GM23338 (cell line): ENCODE measurements around the gene MRPS22. TPM values are rescaled to one million over a fixed set of nuclear protein-coding genes. Genes with fewer than 3 reads are reported as not detected.

Experiments
- ATAC-seq: fragments of 200-7000 bp; cut with Tn5 transposase; 3 replicates; pipeline ENCODE4 v1.9.1; 2020
- DNase-seq: peaks from one replicate; pipeline ENCODE4 v3.0.0-alpha.2; 2015; ENCODE audit warnings: low spot score
- H2AFZ ChIP-seq: fragments of 200-600 bp; sonication (generic); 2 replicates; pipeline ENCODE4 v1.8.0; 2016; ENCODE audit warnings: antibody characterized with exemption, mild to moderate bottlenecking, moderate library complexity
- H3F3A ChIP-seq: fragments of 200-600 bp; sonication (generic); replicated peaks from 2 replicates; pipeline ENCODE4 v1.8.0; 2017; ENCODE audit warnings: antibody characterized with exemption, mixed run types, low read depth
- H3K27ac ChIP-seq: fragments of 200-600 bp; sonication (generic); 2 replicates; pipeline ENCODE4 v1.6.1; 2016; ENCODE audit warnings: low read depth
- H3K27me3 ChIP-seq: fragments of 200-600 bp; sonication (generic); 2 replicates; pipeline ENCODE4 v1.8.0; 2016; ENCODE audit warnings: mild to moderate bottlenecking, mixed run types, moderate library complexity; ENCODE audit not compliant: insufficient read depth
- H3K36me3 ChIP-seq: fragments of 200-600 bp; sonication (generic); 2 replicates; pipeline ENCODE4 v1.8.0; 2016; ENCODE audit warnings: mild to moderate bottlenecking; ENCODE audit not compliant: insufficient read depth
- H3K4me1 ChIP-seq: fragments of 200-600 bp; sonication (generic); 2 replicates; pipeline ENCODE4 v1.8.0; 2016; ENCODE audit warnings: mild to moderate bottlenecking, moderate library complexity; ENCODE audit not compliant: insufficient read depth
- H3K4me2 ChIP-seq: fragments of 200-600 bp; sonication (generic); 2 replicates; pipeline ENCODE4 v1.7.1; 2017; ENCODE audit warnings: mixed run types
- H3K4me3 ChIP-seq: fragments of 200-600 bp; sonication (generic); 2 replicates; pipeline ENCODE4 v1.6.1; 2016; ENCODE audit warnings: mixed run types
- H3K79me2 ChIP-seq: fragments of 200-600 bp; sonication (generic); replicated peaks from 2 replicates; pipeline ENCODE4 v1.8.0; 2017; ENCODE audit warnings: mild to moderate bottlenecking; ENCODE audit not compliant: insufficient read depth
- H3K9me2 ChIP-seq: fragments of 200-600 bp; sonication (generic); 2 replicates; pipeline ENCODE4 v1.8.0; 2017; ENCODE audit not compliant: insufficient read depth
- H4K20me1 ChIP-seq: fragments of 200-600 bp; sonication (generic); replicated peaks from 2 replicates; pipeline ENCODE4 v1.8.0; 2017; ENCODE audit warnings: mild to moderate bottlenecking; ENCODE audit not compliant: insufficient read depth
- H3K27ac Mint-ChIP-seq: 2 replicates; pipeline ENCODE4 v1.8.0; 2020; ENCODE audit warnings: inconsistent platforms, mild to moderate bottlenecking, moderate library complexity, mixed read lengths
- H3K27me3 Mint-ChIP-seq: 3 replicates; pipeline ENCODE4 v1.8.0; 2022; ENCODE audit warnings: low read depth, mild to moderate bottlenecking, moderate library complexity, mixed read lengths, inconsistent platforms; ENCODE audit not compliant: insufficient read depth, poor library complexity
- H3K36me3 Mint-ChIP-seq: 3 replicates; pipeline ENCODE4 v1.8.0; 2021; ENCODE audit warnings: low read depth, mild to moderate bottlenecking, inconsistent platforms, moderate library complexity, mixed read lengths
- H3K4me1 Mint-ChIP-seq: 3 replicates; pipeline ENCODE4 v1.8.0; 2020; ENCODE audit warnings: mild to moderate bottlenecking, inconsistent platforms, mixed read lengths
- H3K4me3 Mint-ChIP-seq: 3 replicates; pipeline ENCODE4 v1.8.0; 2021; ENCODE audit warnings: moderate library complexity, mild to moderate bottlenecking, inconsistent platforms, mixed read lengths
- H3K9me3 Mint-ChIP-seq: 3 replicates; pipeline ENCODE4 v1.8.0; 2020; ENCODE audit warnings: moderate library complexity, mild to moderate bottlenecking, inconsistent platforms, mixed read lengths
- CREB1 ChIP-seq: fragments of 250-450 bp; sonication (Bioruptor Pico); IDR thresholded peaks from 2 replicates; pipeline ENCODE4 v1.5.0; 2020; ENCODE audit warnings: low read depth, mild to moderate bottlenecking, moderate library complexity
- EZH2 ChIP-seq: fragments of 200-600 bp; sonication (generic); IDR thresholded peaks from one replicate; pipeline ENCODE4 v1.8.0; 2017; ENCODE audit warnings: antibody characterized with exemption, mild to moderate bottlenecking, low read depth; ENCODE audit not compliant: unreplicated experiment
- NANOG ChIP-seq: IDR thresholded peaks from 2 replicates; pipeline ENCODE4 v1.6.1; 2016; ENCODE audit warnings: antibody characterized with exemption, borderline replicate concordance
- POLR2AphosphoS5 ChIP-seq: IDR thresholded peaks from 2 replicates; pipeline ENCODE4 v1.6.1; 2016; ENCODE audit warnings: antibody characterized with exemption, low read depth
- STAT1 ChIP-seq: IDR thresholded peaks from one replicate; pipeline ENCODE4 v1.6.1; 2016; ENCODE audit warnings: antibody characterized with exemption; ENCODE audit not compliant: unreplicated experiment
- ZNF114 ChIP-seq: fragments of 250-450 bp; sonication (Bioruptor Pico); IDR thresholded peaks from 2 replicates; pipeline ENCODE4 v1.5.0; 2020; ENCODE audit warnings: mild to moderate bottlenecking, moderate library complexity
- ZNF331 ChIP-seq: fragments of 250-450 bp; sonication (Bioruptor Pico); IDR thresholded peaks from 2 replicates; pipeline ENCODE4 v1.5.0; 2020; ENCODE audit warnings: low read depth, mild to moderate bottlenecking, moderate library complexity
- polyA plus RNA-seq: library from polyadenylated mRNA; unstranded; fragments of >200 nt; fragmentation: Nextera tagmentation; extraction: Ambion mirVana; gene quantifications from 2 replicates; pipeline ENCODE4 v1.2.1, GENCODE V29; 2016
- total RNA-seq: library from RNA; depleted of rRNA; stranded (reverse); fragments of >200 nt; shearing (Covaris generic); gene quantifications from 2 replicates; pipeline ENCODE4 v1.2.3, GENCODE V29; 2014
- TF ChIP-seq, protein P1 (sequence below), 2 experiments: fragments of 200-600 bp in 1 of 2; sonication (generic) in 1 of 2; conservative IDR thresholded peaks; 2 replicates each; pipeline versions ENCODE4 v1.5.1 to v1.6.1; 2016 to 2017; ENCODE audit warnings: antibody characterized with exemption in 2 of 2, low read depth in 2 of 2, mild to moderate bottlenecking in 2 of 2, moderate library complexity in 1 of 2
- TF ChIP-seq, protein P2 (sequence below): fragments of 250-450 bp; sonication (Bioruptor Pico); IDR thresholded peaks from 2 replicates; pipeline ENCODE4 v1.5.0; 2020; ENCODE audit warnings: mild to moderate bottlenecking, moderate library complexity
- TF ChIP-seq, protein P3 (sequence below): IDR thresholded peaks from 2 replicates; pipeline ENCODE4 v1.6.1; 2016; ENCODE audit warnings: antibody characterized with exemption

Gene MRPS22
- total and polyA plus RNA-seq, 2 experiments from 2014 or later = 58.4 to 65.6 TPM

GRCh38 chr3:139378587-139379241 lies 34.9 kb downstream of the MRPS22 start:
- no peak for ATAC-seq
- Mint-ChIP-seq H3K27ac (no peak overlapping the region), H3K27me3 (no peaks in the 10 kb centered on the region), H3K36me3 (peaks cover 49% of the 10 kb centered on the region), H3K4me3 (no peak overlapping the region), H3K9me3 (no peaks in the 10 kb centered on the region), H3K4me1 (no peaks in the 10 kb centered on the region)
- H3K79me2 ChIP-seq = peaks cover 36% of the 10 kb centered on the region
- H3K4me2 ChIP-seq = no peak overlapping the region
- H3K27me3 ChIP-seq = no peaks in the 10 kb centered on the region
- no peaks in the 10 kb centered on the region for H3K4me1 ChIP-seq
- no peaks in the 10 kb centered on the region for H3K9me2 ChIP-seq
- no peak overlapping the region for H2AFZ ChIP-seq
- TF ChIP-seq, protein P1, sequence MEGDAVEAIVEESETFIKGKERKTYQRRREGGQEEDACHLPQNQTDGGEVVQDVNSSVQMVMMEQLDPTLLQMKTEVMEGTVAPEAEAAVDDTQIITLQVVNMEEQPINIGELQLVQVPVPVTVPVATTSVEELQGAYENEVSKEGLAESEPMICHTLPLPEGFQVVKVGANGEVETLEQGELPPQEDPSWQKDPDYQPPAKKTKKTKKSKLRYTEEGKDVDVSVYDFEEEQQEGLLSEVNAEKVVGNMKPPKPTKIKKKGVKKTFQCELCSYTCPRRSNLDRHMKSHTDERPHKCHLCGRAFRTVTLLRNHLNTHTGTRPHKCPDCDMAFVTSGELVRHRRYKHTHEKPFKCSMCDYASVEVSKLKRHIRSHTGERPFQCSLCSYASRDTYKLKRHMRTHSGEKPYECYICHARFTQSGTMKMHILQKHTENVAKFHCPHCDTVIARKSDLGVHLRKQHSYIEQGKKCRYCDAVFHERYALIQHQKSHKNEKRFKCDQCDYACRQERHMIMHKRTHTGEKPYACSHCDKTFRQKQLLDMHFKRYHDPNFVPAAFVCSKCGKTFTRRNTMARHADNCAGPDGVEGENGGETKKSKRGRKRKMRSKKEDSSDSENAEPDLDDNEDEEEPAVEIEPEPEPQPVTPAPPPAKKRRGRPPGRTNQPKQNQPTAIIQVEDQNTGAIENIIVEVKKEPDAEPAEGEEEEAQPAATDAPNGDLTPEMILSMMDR (conservative IDR thresholded peaks at IDR 0.05; ENCODE audit: low read depth in 2 of 2) = no peak
- TF ChIP-seq POLR2AphosphoS5 = no peak
- TF ChIP-seq STAT1 = no peak
- no peak for TF ChIP-seq ZNF331 (CRISPR knock-in tag)
- no peak for TF ChIP-seq CREB1 (CRISPR knock-in tag)
- H4K20me1 ChIP-seq = peaks cover 35% of the 10 kb centered on the region
- H3K36me3 ChIP-seq = peaks cover 47% of the 10 kb centered on the region
- H3F3A ChIP-seq = no peaks in the 10 kb centered on the region
- no peak overlapping the region for H3K4me3 ChIP-seq
- no peak overlapping the region for H3K27ac ChIP-seq
- no peak for DNase-seq

DNA sequence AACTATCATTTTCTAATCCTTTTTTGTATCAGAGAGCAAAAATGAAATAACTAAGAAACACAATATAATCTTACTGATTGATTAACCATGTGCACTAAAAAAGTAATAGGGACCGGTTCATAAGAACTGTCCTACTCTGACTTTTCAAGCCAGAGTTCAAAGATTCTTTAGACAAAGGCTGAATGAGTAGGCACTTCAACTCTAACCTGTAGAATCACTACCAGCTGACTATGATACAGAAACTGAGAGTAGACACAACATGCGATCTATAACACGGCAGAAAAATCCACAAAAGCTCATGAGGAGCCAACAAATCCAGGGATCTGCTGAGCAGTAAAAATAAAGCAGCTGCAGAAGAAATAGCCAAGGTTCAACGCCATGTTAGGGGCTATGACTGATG lies 36.8 kb downstream of the MRPS22 start:
- Mint-ChIP-seq H3K9me3 (no peaks in the 10 kb centered on the region), H3K4me3 (no peak overlapping the region), H3K27ac (no peak overlapping the region), H3K4me1 (no peaks in the 10 kb centered on the region), H3K36me3 (peaks cover 35% of the 10 kb centered on the region), H3K27me3 (no peaks in the 10 kb centered on the region)
- Histone ChIP-seq H3F3A (no peaks in the 10 kb centered on the region), H4K20me1 (peaks cover 37% of the 10 kb centered on the region), H3K4me1 (no peaks in the 10 kb centered on the region), H3K27ac (no peak overlapping the region), H3K79me2 (peaks cover 54% of the 10 kb centered on the region), H3K9me2 (no peaks in the 10 kb centered on the region), H2AFZ (no peak overlapping the region), H3K4me2 (no peak overlapping the region), H3K36me3 (peaks cover 47% of the 10 kb centered on the region), H3K4me3 (no peak overlapping the region), H3K27me3 (no peaks in the 10 kb centered on the region)
- ATAC-seq = no peak
- no peak for DNase-seq
- TF ChIP-seq, protein P2, sequence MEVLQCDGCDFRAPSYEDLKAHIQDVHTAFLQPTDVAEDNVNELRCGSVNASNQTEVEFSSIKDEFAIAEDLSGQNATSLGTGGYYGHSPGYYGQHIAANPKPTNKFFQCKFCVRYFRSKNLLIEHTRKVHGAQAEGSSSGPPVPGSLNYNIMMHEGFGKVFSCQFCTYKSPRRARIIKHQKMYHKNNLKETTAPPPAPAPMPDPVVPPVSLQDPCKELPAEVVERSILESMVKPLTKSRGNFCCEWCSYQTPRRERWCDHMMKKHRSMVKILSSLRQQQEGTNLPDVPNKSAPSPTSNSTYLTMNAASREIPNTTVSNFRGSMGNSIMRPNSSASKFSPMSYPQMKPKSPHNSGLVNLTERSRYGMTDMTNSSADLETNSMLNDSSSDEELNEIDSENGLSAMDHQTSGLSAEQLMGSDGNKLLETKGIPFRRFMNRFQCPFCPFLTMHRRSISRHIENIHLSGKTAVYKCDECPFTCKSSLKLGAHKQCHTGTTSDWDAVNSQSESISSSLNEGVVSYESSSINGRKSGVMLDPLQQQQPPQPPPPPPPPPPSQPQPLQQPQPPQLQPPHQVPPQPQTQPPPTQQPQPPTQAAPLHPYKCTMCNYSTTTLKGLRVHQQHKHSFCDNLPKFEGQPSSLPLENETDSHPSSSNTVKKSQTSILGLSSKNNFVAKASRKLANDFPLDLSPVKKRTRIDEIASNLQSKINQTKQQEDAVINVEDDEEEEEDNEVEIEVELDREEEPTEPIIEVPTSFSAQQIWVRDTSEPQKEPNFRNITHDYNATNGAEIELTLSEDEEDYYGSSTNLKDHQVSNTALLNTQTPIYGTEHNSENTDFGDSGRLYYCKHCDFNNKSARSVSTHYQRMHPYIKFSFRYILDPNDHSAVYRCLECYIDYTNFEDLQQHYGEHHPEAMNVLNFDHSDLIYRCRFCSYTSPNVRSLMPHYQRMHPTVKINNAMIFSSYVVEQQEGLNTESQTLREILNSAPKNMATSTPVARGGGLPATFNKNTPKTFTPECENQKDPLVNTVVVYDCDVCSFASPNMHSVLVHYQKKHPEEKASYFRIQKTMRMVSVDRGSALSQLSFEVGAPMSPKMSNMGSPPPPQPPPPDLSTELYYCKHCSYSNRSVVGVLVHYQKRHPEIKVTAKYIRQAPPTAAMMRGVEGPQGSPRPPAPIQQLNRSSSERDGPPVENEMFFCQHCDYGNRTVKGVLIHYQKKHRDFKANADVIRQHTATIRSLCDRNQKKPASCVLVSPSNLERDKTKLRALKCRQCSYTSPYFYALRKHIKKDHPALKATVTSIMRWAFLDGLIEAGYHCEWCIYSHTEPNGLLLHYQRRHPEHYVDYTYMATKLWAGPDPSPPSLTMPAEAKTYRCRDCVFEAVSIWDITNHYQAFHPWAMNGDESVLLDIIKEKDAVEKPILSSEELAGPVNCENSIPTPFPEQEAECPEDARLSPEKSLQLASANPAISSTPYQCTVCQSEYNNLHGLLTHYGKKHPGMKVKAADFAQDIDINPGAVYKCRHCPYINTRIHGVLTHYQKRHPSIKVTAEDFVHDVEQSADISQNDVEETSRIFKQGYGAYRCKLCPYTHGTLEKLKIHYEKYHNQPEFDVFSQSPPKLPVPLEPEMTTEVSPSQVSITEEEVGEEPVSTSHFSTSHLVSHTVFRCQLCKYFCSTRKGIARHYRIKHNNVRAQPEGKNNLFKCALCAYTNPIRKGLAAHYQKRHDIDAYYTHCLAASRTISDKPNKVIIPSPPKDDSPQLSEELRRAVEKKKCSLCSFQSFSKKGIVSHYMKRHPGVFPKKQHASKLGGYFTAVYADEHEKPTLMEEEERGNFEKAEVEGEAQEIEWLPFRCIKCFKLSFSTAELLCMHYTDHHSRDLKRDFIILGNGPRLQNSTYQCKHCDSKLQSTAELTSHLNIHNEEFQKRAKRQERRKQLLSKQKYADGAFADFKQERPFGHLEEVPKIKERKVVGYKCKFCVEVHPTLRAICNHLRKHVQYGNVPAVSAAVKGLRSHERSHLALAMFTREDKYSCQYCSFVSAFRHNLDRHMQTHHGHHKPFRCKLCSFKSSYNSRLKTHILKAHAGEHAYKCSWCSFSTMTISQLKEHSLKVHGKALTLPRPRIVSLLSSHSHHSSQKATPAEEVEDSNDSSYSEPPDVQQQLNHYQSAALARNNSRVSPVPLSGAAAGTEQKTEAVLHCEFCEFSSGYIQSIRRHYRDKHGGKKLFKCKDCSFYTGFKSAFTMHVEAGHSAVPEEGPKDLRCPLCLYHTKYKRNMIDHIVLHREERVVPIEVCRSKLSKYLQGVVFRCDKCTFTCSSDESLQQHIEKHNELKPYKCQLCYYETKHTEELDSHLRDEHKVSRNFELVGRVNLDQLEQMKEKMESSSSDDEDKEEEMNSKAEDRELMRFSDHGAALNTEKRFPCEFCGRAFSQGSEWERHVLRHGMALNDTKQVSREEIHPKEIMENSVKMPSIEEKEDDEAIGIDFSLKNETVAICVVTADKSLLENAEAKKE (CRISPR knock-in tag) = no peak
- no peak for TF ChIP-seq NANOG
- TF ChIP-seq, protein P3, sequence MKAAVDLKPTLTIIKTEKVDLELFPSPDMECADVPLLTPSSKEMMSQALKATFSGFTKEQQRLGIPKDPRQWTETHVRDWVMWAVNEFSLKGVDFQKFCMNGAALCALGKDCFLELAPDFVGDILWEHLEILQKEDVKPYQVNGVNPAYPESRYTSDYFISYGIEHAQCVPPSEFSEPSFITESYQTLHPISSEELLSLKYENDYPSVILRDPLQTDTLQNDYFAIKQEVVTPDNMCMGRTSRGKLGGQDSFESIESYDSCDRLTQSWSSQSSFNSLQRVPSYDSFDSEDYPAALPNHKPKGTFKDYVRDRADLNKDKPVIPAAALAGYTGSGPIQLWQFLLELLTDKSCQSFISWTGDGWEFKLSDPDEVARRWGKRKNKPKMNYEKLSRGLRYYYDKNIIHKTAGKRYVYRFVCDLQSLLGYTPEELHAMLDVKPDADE = no peak
- no peak for TF ChIP-seq EZH2
- no peak for TF ChIP-seq STAT1
- no peak for TF ChIP-seq POLR2AphosphoS5
- TF ChIP-seq, protein P1 (conservative IDR thresholded peaks at IDR 0.05; ENCODE audit: low read depth in 2 of 2) = no peak
- no peak for TF ChIP-seq ZNF114 (CRISPR knock-in tag)
